Measurements from ENCODE around the gene ROBO1.

GRCh38 chr3:79113876-79114275 is 653.9 kb downstream of the ROBO1 start:
- TF ChIP-seq CTCF (IDR thresholded peaks at IDR 0.05) (no peak), EZH2 (IDR thresholded peaks at IDR 0.05) (no peak)
